ENCODE measurements around the gene TSEN15.
A peak's percentile ranks its signal among the peaks of the same experiment; 100 is the strongest.

The TSEN15 gene

DNA sequence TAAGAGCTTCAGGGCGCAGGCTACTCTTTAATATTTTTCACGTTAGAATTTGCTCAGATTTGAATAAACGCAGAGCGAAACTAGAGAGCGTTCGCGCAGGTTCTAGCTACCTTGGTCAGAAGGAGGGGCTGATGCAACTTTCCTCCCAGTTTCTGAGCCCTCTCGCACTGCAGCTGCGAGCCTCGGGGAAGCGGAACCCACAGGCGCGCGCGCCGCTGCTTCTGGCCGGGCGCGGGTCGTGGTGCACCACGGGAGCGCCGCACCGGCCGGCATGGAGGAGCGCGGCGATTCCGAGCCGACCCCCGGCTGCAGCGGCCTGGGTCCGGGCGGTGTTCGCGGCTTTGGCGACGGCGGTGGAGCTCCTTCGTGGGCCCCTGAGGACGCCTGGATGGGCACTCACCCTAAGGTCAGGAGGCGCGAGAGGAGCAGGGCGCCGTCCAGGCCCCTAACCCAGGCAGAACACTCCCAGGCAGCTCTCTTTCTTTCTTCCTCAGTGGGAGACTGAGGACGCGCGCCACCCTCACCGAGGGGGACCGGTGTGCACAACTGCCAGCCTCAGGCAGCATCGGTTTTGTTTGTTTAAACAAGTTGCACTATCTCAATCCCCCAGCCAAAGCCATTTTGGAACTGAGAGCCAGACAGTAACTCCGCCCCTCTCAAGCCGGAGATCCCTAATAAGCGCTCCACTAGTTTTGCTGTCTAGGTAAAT lies at the start of gene TSEN15:
Gene TSEN15 (plus strand): TSS at position 246 of the 709 bp plus-strand sequence. CDS start 26 bp downstream, at position 272.
- DNase-seq, result peak; percentile 86

DNA sequence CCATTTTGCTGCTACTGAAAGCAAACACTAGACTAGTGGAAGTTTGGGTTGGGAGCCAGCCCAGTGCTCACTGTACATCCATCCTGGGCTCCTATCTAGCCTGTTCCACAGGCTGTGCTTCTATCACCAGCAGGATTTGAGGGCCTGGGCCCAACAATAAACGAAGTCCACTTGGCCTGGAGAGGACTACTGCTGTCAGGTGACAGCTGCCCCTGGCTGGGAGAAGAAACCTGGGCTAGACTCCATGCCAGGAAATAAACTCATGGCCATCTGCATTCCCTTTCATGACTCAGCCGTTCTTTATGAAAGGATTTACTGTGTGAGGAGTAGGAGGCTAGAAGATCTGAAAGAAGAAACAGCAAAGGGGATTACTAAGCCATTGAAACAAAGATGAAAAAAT lies 49.5 kb upstream of the TSEN15 start:
- peak; percentile 48 for DNase-seq

GRCh38 chr1:184004935-184005334 lies 46.6 kb upstream of the TSEN15 start:
- no peak for DNase-seq

GRCh38 chr1:184005506-184005905 lies 46.0 kb upstream of the TSEN15 start:
- DNase-seq, result no peak

- DNase-seq, result no peak
Measured at GRCh38 chr1:184010788-184011187, 40.7 kb upstream of the TSEN15 start.

GRCh38 chr1:184012187-184012586 lies 39.3 kb upstream of the TSEN15 start:
- no peak for DNase-seq

GRCh38 chr1:184014271-184014670 lies 37.3 kb upstream of the TSEN15 start:
- no peak for DNase-seq

DNA sequence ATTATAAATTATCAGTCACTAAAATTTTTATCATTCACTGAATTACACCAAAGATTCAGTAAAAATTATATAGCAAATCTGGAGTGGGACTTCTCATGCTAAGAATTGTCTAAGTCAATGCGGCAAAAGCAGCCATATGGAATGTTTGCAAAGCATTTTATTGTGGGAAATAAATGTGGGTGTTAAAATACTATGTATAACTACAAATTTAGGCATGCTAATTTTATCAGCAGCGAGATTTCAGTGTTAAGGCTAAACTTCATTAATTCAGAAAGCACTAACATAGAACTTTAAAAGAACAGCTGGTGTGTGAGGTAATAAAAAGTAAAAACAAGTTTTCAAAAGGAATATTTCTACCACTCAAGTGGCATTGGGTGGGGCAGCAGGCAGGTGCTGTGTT lies 35.4 kb upstream of the TSEN15 start:
- no peak for DNase-seq

DNA sequence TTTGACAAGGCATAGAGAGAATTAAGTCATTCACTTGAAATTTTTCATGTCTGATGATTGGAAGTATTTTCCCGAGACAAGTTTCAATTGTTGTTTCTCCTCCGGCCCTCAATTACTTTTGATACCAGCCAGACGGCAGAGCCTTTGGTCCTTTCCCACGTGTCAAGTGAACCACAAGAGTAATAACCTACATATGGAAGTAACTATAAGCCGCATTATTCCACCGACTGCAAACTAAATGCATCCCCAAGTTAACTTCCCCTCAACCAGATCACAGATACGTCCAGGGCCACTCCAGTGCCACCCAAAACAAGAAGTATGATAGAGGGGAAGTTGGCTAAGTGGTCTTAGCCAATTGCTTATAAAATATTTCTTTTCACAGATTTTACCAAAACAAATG lies 34.2 kb upstream of the TSEN15 start:
- DNase-seq, result no peak

DNA sequence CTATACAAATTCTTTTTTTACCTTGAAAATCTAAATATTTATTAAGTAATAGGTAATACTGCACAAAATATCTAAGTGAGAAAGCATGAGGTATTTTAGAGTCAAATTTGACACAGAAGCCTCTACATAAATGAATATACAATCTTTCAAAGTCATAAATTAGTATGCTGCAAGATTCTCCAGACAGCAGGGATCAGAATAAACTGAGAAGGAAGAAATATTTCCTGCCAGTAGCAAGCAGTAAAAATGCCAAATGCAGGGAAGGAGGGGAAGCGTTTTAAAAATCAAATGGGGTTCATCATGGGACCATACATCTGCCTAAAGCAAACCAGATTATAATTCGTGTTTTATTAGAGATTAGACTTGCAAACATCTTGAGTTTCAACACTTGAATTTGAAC lies 32.9 kb upstream of the TSEN15 start:
- DNase-seq, result no peak

GRCh38 chr1:184019069-184019468 lies 32.5 kb upstream of the TSEN15 start:
- DNase-seq, result no peak

DNA sequence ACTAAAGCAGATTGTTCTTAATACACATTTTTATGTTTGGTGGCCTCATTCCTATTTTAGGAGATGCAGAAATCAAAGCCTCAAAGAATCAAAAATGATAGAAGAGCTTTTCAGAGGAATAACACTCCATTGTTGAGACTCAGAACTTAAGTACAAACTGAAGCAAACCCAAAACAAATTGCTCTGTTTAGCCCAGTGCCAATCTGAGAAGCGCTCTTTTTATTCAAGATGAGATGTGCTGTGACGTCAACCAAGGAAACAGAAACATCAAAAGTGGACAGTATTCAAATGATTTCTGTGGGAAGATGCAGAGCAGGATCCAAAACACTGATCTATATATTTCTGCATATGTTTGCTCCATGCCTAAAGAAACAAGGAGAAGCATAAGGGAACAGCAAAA lies 32.0 kb upstream of the TSEN15 start:
- DNase-seq, result no peak

DNA sequence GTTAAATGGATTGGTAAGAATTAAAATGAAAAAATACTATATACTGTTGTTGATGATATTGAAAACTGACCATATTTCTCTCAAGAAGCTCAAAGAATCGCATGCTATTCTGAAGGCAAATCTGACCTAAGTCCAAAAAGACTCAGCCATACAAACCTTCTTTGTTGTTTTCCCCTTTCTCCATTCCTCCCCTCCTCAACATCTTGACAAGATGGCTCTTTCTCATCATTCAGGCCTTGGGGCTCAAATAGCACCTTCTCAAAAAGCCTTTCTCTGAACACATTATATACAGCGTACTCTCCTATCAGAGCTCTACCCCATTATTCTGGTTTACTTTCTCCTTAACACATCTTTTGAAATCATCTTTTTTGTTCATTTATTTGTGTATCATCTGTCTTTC lies 31.2 kb upstream of the TSEN15 start:
- no peak for DNase-seq

- DNase-seq, result no peak
Measured at GRCh38 chr1:184020855-184021254, 30.7 kb upstream of the TSEN15 start.

GRCh38 chr1:184021728-184022127 lies 29.8 kb upstream of the TSEN15 start:
- peak; percentile 62 for DNase-seq

GRCh38 chr1:184022668-184023067 lies 28.9 kb upstream of the TSEN15 start:
- peak; percentile 67 for DNase-seq

DNA sequence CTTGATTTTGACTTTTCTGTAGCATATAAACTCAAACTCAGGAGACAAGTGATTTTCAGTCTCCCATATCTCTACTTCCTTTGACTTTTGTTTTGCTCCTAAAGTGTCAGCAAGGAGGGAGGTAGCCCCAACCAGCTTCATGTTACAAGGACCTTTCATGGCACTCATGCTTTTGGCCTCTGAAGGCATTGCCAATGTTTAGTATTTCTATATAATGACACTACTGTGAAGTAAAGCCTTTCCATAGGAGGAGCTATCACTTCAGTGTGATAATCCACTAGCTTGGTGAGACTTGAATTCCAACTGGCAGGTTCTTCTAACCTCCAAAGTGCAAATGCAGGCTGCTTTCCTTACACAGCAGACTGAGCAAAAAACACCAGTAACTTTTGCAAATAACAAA lies 28.4 kb upstream of the TSEN15 start:
- no peak for DNase-seq

DNA sequence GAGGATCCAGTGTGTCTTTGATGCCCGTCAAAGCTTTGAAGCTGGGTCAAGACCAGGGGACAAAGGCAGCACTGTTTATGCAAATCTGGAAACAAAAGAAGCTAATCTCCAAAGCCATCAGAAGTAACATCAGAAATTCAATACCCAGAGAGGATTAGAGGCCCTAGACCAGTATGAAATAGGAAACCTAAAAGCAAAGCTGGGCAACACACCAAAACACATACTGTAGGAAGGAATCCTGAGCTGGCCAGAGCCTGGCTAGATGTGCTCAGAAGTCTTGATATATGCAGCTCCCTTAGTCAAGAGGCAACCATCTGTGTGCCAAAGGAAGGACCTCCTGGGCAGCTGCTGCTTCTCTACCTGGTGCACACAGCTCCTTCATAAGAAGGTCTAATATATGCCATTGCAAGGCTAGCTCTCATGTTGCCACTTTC lies 26.3 kb upstream of the TSEN15 start:
- peak; percentile 71 for DNase-seq

- DNase-seq, result peak; percentile 87
Measured at GRCh38 chr1:184027826-184028695, 23.5 kb upstream of the TSEN15 start.

- peak; percentile 33 for DNase-seq
Measured at GRCh38 chr1:184028854-184029623, 22.5 kb upstream of the TSEN15 start.

DNA sequence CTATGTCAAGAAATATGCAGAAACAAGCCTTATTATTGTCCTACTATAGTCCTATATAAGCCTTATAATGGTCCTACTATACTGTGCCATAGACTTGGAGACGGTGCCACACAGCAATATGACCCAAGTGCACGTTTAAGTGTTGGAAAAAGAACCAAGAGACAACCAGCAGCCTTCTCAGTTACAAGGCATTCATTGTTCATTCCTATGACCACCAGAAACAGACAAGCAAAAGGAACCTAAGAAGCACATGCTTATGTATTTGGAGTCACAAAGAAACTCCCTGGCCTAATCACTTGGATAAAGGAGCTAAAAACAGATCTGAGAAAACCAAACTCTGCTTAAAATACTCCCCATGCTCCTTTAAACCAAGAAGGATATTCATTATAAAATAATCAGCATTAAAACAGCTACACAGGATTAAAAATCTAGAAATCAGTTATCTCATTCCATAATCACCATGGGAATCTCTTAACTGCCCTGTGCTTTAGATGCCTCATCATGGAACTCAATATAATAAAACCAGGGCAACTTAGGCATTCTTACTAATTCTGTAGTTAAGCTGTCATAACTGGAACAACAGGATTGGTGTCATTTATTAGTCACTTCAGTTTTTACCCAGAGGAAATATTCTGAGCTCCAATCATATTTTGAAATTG lies 21.0 kb upstream of the TSEN15 start:
- no peak for DNase-seq

DNA sequence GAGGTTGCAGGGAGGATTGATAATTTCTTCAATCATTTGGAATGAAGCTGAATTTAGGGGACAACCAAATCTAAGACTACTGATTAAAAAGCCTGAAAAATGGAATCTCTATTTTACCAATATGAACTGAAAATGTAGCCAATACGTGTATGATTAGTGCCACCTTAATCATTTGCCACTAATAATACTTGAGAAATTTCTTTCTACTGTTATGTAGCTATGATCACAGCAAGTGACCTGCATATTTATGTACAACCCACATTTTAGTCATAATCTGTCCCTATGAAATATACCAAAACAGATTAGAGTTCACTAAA lies 20.5 kb upstream of the TSEN15 start:
- DNase-seq, result no peak

All from right hindlimb (tissue), 1 donor.